Measurements from ENCODE around the gene GTF3C1.
"Not testable (repeated sequence)": the region's sequence is repeated elsewhere in the genome, so short reads cannot be mapped to it uniquely, and the experiment has no call there.

Gene GTF3C1, protein sequence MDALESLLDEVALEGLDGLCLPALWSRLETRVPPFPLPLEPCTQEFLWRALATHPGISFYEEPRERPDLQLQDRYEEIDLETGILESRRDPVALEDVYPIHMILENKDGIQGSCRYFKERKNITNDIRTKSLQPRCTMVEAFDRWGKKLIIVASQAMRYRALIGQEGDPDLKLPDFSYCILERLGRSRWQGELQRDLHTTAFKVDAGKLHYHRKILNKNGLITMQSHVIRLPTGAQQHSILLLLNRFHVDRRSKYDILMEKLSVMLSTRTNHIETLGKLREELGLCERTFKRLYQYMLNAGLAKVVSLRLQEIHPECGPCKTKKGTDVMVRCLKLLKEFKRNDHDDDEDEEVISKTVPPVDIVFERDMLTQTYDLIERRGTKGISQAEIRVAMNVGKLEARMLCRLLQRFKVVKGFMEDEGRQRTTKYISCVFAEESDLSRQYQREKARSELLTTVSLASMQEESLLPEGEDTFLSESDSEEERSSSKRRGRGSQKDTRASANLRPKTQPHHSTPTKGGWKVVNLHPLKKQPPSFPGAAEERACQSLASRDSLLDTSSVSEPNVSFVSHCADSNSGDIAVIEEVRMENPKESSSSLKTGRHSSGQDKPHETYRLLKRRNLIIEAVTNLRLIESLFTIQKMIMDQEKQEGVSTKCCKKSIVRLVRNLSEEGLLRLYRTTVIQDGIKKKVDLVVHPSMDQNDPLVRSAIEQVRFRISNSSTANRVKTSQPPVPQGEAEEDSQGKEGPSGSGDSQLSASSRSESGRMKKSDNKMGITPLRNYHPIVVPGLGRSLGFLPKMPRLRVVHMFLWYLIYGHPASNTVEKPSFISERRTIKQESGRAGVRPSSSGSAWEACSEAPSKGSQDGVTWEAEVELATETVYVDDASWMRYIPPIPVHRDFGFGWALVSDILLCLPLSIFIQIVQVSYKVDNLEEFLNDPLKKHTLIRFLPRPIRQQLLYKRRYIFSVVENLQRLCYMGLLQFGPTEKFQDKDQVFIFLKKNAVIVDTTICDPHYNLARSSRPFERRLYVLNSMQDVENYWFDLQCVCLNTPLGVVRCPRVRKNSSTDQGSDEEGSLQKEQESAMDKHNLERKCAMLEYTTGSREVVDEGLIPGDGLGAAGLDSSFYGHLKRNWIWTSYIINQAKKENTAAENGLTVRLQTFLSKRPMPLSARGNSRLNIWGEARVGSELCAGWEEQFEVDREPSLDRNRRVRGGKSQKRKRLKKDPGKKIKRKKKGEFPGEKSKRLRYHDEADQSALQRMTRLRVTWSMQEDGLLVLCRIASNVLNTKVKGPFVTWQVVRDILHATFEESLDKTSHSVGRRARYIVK (N-terminal part only)

DNA sequence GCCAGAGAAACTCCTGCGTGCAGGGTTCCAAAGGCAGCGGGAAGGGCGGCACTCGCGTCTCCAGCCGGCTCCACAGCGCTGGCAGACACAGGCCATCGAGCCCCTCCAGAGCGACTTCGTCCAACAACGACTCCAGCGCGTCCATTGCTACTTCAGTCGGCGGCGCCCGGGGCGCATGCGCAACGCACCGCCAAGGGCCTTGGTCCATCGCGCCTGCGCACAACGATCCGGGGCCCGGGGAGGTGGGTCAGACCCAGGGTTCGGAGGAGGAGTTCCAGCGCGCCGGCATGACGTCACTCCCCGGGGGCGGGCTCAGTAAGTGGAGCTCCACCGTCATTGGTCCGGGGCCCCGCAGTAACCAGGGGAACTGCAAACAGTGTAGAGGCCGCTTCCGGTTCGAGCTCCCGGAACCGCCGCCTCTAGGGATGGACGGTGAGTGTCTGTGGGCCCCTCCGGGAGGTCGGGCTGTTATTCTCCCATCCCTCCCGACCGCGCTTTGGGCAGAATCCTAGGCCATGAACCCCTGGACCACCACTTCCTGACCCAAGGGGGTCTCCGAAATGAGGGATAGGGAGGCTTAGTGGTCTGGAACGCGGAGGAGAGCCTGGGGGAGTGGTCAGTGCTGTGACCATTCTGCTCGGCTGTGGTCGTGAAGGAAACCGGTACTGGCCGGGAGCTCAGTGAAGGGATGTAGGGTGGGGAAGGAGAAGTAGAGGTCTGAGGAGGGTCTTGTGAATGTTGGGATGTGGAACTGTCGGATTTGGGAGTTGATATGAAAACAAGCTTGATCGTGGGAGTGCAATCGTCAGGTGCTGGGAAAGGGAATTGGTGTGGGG is at the start of gene GTF3C1, which contains the start of gene KATNIP:
Gene GTF3C1, minus strand, starts transcription at position 168 of the 836 bp plus-strand sequence. Its CDS starts 23 bp downstream, at position 145.
Gene KATNIP, plus strand, starts transcription at position 399 of the 836 bp plus-strand sequence. Its CDS starts 27 bp downstream, at position 426.
- DNase-seq (ENCODE audit: low read depth), result peak; percentile 100

DNA sequence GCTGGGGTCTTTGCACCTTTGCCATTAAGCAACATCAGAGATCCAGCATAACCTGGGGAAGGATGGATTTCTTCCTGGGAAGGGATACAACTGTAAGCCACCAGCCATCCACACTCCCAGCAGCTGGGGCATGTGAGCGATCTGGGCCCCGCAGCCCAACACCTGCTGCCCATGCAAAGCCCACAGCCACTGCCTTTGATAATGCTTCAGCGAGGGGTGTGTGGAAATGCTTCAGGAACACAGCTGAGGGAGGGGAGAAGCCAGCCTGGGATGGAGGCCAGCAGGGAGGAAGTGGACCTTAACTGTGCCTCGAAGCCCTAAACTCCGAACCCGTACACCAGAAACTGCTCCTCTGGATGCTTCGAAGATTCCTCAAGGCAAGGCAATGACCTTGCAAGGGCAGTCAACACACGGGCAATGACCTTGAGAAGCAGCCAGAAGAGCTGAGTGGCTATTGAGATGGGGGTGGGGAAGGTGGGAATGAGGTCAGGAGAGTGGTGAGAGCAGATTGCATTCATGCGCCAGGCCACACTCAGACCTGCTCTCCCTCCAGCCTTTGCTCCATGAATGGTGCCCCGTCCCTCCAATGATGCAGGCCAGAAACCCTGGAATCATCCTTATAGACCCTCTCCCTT is 49.3 kb upstream of the GTF3C1 start:
- DNase-seq (ENCODE audit: low read depth), result no peak

DNA sequence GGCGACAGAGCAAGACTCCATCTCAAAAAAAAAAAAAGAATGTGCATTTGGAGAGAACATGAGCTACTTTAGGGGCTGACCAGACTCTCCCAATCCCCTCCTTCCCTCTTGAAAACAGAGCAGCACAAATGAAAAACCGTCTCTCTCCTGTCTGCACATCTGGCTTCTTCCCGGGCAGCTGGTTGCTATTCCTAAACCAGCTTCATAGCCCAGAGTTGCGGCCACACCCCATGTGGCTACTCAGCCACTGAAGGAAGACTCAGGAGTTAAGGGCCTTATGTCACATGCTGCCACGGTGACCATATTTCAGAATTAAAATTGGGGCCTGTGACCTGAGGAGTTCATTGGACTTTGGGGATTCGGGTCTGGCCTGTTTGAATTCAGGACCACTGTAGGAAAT is 48.5 kb upstream of the GTF3C1 start:
- DNase-seq (ENCODE audit: low read depth), result no peak

DNA sequence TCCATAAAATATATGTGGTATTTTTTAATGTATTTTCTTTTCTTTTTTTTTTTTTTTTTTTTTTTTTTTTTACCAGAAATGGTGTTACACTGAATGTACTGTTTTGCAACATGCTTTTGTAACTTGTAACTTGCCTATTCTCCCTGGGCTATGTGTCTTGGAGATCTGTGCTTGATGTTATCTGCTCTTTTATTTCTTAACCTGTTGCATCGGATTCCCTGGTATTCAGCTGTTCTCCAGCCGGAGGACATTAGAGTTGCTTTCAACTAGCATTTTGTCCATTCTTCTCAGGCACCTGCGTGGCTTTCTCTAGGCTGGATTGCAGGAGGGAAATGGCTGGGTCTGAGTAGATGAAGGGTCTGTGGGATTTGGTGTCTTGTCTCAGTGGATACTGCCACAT is 47.6 kb upstream of the GTF3C1 start:
- no peak for DNase-seq (ENCODE audit: low read depth)

DNA sequence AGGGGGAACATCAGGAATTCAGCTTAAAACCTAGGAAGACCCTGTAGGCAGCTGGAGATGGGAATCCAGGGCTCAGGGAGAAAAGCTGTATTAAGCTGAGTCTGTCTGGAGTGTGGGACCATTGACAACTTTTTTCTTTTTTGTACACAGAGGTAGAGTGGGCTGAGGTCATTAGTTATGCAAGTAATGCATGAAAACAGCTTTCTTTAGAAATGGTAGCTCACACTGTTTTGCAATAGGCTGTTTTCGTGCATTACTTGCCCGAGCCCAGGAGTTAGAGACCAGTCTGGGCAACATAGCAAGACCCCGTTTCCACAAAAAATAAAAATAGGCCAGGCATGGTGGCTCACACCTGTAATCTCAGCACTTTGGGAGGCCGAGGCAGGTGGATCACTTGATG is 46.7 kb upstream of the GTF3C1 start:
- no peak for DNase-seq (ENCODE audit: low read depth)

DNA sequence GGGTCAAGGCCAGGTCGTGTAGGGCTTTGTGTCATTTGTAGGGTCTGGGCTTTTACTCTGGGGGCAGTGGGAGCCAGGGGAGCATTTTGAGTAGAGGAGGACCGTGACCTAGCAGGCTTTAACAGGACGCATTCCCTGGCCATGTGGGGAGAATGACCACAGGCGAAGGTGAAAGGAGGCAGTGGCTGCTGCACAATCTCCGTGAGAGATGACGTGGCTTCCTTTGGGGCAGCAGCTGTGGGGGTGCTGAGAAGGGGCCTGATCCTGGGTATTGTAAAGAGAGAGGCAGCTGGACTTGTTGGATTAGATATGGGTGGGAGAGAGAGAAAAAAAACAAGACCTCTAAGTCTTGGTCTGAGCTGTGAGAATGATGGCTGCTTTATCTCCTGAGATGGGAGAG is 46.3 kb upstream of the GTF3C1 start:
- DNase-seq (ENCODE audit: low read depth), result no peak

DNA sequence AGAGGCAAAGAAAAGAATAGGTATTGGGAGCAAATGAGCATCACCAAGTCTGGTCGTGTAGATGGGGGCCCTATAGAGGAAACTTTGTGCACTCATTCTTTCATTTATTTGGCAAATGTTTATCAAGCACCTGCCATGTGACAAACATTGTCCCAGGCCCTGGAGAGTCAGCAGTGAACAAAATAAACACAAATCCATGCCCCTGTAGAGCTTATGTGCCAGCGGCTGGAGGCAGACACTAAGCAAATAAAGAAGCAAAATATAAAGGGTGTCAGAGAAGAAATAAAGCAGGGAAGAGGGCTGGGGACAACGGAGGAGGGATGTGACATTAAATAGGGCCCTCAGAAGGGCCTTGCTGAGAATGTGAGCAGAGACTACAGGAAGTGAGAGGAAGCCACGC is 45.8 kb upstream of the GTF3C1 start:
- no peak for DNase-seq (ENCODE audit: low read depth)

DNA sequence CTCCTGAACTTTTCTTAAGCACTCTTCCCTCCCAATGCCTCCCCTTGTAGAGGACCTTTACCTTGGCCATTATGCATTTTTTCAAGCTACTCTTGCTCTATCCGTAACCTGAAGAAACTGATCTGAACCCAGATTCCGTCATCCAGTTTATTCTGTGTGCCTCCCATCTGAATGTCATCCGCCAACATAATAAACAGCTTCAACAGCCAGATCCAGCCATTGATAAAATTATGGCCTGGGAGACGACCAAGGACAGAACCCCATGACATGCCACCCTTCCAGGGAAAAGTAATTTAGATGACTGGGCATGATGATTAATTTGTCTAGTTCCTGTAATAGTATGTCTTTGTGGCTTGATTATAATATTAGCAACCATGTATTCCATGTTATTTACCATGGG is 42.1 kb upstream of the GTF3C1 start:
- DNase-seq (ENCODE audit: low read depth), result no peak

DNA sequence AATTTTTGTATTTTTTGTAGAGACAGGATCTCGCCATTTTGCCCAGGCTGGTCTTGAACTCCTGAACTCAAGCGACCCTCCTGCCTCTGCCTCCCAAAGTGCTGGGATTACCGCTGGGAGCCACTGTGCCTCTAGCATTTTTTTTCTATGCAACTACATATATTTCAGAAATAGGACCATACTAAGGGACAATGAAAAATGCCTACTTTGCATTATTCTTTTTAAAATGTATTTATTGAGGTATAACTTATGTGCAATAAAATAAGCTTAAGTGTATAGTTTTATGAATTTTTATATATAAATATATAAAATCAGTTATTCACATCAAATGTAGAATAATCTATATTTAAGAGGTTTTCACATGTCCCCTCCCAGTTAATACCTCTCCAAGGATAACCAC is 38.3 kb upstream of the GTF3C1 start:
- DNase-seq (ENCODE audit: low read depth), result no peak

DNA sequence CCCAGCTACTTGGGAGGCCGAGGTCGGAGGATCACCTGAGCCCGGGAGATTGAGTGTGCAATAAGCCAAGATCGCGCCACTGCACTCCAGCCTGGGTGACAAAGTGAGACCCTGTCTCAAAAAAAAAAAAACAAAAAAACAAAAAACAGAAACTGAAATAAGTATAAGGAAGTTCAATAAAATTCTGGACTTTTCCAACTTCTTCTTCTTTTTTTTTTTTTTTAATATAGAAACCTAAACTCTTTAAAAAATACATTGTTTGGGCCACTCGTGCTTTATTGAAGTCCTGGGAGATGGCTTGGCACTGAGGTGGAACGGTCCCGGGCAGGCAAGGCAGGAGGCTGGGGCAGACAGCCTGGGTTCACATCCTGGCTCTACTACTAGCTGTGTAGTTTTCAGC is 37.0 kb upstream of the GTF3C1 start:
- DNase-seq (ENCODE audit: low read depth), result no peak

DNA sequence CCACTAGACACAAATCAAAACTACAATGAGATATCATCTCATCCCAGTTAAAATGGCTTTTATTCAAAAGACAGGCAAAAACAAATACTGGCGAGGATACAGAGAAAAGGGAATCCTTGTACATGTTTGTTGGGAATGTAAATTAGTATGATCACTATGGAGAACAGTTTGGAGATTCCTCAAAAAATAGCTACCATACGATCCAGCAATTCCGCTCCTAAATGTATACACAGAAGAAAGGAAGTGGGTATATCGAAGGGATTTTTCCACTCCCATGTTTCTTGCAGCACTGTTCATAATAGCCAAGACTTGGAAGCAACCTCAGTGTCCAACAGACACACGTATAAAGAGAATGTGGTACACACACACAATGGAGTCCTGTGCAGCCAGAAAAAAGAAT is 35.5 kb upstream of the GTF3C1 start:
- no peak for DNase-seq (ENCODE audit: low read depth)

DNA sequence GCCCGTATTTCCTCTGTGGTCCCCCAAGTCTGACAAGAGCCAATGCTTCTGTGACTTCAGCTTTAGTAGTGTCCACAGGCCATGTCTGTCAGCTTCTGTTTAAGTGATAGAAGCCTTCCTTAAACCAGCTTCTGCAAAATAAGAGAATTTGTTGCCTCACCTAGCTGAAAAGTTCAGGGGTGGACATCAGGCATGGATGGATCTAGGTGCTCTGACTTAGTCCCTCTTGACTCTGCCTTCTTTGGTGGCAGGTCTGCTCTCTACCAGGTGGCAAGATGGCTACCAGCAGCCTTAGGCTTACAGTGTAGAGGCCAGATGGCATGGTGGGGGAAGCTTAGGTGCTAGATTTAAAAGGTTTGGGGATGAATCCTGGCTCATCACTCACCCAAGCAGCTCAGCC is 33.9 kb upstream of the GTF3C1 start:
- DNase-seq (ENCODE audit: low read depth), result no peak

DNA sequence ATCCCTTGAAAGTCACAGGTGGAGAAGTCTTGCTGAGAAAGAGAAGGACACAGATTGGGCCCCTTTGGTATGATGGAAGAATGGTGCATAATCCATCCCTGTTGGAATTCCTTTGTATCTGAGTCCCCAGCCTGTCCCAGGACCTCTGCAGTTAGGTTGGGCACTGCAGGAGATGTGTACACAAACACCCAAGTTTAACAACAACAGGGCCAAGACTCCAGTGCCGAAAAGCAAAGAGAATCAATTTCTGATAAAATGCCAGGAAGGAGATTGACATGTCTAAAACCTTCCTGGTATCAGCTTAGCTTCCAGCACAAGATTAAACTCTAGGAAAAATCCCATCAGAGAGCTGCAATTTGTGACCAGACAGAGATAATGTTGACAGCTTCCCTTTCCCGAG is 33.2 kb upstream of the GTF3C1 start:
- DNase-seq (ENCODE audit: low read depth), result no peak

DNA sequence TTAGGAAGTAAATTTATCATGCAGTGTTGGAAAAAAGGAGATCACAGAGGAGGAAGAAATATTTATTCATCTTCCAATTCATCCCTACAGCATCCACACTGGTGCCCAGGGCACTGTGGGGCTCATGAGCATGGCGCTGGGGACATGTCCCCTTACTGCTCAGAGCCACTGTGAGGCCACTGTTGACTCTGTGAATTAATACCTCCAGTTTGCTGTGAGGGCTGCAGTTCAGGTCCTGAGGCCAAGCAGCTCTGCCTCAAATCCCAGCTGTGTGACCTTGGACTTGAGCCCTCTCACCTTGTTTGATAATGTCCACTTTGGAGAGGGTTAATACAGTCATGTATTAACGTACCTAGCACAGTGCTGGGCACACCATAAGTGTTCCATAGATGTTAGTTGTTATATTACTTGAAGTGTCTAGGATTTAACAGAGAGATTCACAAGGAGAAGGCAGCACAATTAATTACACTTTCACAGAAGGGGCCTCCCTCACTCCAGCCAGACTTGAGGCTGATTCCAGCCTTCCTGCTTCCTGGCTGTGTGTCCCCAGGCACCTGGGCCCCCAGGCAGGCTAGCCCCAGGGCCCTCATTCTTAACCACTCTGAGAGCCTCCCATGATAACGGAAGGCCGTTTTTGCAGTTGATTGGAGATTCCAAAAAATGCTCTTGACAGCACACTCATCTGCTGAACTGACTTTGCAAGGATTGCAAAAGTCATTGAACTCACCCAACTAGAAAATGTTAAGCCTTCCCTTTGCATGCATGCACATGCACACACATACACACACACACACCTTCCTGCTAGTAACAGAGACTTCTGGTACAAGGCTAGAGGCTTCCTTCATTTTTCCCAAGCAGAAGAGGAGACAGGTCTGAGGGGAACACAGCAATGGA is 29.6 kb upstream of the GTF3C1 start:
- no peak for DNase-seq (ENCODE audit: low read depth)

DNA sequence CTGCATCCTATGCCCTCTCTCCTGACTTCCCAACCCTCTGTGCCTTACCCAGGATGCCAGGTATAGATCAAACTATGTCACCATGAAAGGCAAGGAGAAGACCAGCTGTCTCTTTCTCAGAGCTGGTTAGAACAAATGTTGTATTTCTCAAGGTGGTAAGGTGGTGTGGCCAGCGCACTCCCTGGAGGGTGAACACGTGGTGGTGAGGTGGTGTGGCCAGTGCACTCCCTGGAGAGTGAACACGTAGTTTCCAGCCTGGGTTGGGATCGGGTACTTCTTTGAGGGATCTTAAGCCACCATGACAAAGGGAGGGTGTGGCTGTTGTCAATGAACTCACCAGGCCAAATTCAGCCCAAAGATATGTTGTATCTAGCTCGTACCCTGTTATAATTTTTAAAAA is 27.0 kb upstream of the GTF3C1 start:
- no peak for DNase-seq (ENCODE audit: low read depth)

DNA sequence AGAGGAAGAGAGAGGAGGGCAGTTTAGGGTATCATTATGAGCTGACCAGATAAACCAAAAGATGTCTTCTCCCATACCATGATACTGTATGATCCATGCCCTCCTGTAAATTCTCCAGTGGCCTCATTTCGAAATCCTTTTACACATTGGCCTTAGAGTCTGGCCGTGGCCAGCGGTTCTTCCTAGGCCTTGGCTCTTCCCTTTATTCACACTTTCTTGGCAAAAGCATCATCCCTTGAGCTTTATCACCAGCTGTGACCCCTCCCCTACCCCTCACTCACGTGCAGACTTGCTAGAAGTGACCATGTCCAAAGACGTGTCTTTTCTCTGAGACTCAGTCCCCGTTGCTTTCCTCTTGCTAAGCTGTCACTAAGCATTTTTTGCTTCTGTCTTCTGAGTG is 23.0 kb upstream of the GTF3C1 start:
- DNase-seq (ENCODE audit: low read depth), result no peak

DNA sequence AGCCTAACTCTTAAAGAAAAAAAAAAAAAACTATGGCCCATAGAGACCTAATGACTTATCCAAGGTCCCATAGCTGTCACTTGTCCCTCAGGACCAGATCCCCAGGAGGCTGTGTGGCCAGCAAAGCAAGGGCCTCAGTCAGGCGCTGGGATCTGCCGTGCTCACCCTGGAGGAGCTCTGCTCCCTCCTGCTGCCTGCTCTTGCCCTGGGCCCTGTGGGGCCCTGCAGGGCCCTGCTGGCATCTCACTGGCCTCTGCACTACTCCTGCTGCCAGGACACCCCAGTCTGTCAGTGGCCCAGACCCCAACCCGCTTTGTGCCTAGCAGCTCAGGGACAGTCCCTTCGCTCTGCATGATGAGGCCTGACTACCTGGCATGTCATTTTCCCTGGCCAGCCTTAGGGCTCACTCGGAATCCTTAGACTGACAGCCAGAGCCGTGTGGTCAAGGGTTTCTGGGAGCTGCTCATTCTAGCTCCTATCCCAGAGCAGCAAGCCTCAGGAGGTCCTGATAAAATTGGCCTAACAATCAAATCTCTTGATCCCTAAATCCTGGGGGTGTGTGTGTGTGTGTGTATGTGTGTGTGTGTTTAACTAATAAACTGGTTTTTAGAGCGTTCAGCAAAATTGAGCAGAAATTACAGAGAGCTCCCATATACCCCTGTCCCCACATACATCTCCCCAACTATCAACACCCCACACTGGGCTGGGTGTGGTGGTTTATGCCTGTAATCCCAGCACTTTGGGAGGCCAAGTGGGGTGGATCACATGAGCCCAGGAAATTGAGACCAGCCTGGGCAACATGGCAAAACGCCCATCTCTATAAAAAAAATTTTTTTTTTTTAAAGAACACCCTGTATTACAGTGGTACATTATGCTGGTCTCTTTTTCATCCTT is 22.0 kb upstream of the GTF3C1 start:
- no peak for DNase-seq (ENCODE audit: low read depth)

DNA sequence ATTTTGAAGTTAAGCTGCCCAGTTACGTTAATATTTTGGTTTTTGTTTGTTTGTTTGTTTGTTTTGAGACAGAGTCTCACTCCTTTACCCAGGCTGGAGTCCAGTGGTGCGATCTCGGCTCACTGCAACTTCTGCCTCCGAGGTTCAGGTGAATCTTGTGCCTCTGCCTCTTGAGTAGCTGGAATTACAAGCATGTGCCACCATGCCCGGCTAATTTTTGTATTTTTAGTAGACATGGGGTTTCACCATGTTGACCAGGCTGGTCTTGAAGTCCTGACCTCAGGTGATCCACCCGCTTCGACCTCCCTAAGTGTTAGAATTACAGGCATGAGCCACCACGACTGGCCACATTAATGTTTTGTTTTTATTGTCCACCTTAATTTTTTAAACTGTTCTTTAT is 21.3 kb upstream of the GTF3C1 start:
- DNase-seq (ENCODE audit: low read depth), result not testable (repeated sequence)

DNA sequence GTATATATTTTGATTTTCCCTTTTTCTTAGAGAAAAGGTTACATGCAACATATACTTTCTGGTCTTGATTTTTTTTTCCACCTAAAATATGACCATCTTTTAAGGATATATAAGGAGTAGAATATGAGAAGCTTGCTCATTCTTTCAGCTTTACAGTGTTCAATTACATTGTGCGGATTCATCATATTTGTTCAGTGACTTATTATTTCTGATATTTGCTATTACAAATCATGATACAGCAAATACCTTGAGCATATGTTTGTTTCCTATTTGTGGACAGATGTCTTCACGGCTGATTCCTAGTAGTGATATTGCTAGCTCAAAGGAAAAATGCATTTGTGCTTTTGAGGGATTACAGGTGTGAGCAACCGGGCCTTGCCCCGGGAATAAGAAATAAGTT is 18.4 kb upstream of the GTF3C1 start:
- no peak for DNase-seq (ENCODE audit: low read depth)

All from T-helper 22 cell (primary cell).